Lower lobe of right lung (tissue), 2 donors: ENCODE data around the gene CACNA1C. TPM values are rescaled to one million over a fixed set of nuclear protein-coding genes. Genes with fewer than 3 reads are reported as not detected.

Source experiments
- ATAC-seq, 2 donors: fragments of 200-7000 bp; cut with Tn5 transposase; one replicate each; pipeline ENCODE4 v1.9.1; 2020 to 2022; ENCODE audit warnings: mild to moderate bottlenecking in 2 of 2, moderate library complexity in 2 of 2
- DNase-seq: peaks from one replicate; pipeline ENCODE4 v3.0.0-alpha.2; 2020
- H3K27ac ChIP-seq: fragments of 200-600 bp; one replicate; pipeline ENCODE4 v1.8.0; 2022
- H3K27me3 ChIP-seq: fragments of 200-600 bp; one replicate; pipeline ENCODE4 v1.8.0; 2022; ENCODE audit warnings: low read depth
- H3K36me3 ChIP-seq: fragments of 200-600 bp; one replicate; pipeline ENCODE4 v1.8.0; 2022; ENCODE audit warnings: mild to moderate bottlenecking
- H3K4me1 ChIP-seq: fragments of 200-600 bp; one replicate; pipeline ENCODE4 v1.8.0; 2022
- H3K4me3 ChIP-seq: fragments of 200-600 bp; one replicate; pipeline ENCODE4 v1.8.0; 2022; ENCODE audit warnings: mild to moderate bottlenecking
- H3K9me3 ChIP-seq: fragments of 200-600 bp; one replicate; pipeline ENCODE4 v1.8.0; 2022
- CTCF ChIP-seq: fragments of 200-600 bp; IDR thresholded peaks from one replicate; pipeline ENCODE4 v1.8.0; 2022; ENCODE audit warnings: antibody characterized with exemption, mild to moderate bottlenecking
- intact Hi-C: fragments of 100-400 bp; cut with DNase I; formaldehyde crosslinking; loops from one replicate; pipeline ENCODE4 v1.11.0; 2022
- total RNA-seq: library from RNA; stranded (reverse); fragmentation: NEBNext Ultra II Directional; extraction: Animal tissue kit (Norgen Biotek cat#: 25700); gene quantifications from one replicate; pipeline ENCODE4 v1.2.1, GENCODE V29; 2021
- donor health status: DM: no; HTN: yes; CAD: no; lungs with severe emphysema.

Gene CACNA1C
- total RNA-seq, 1 donor from 2014 or later: 8.4 TPM

- Histone ChIP-seq H3K27ac (no peak overlapping the region), H3K27me3 (no peaks in the 10 kb centered on the region), H3K9me3 (no peaks in the 10 kb centered on the region), H3K4me1 (peaks cover 15% of the 10 kb centered on the region), H3K4me3 (no peak overlapping the region), H3K36me3 (no peaks in the 10 kb centered on the region)
- no peak for TF ChIP-seq CTCF
- DNase-seq (no peak), ATAC-seq (no peak)
- intact Hi-C loops: no loop called here
Measured at GRCh38 chr12:2011643-2012607, 40.9 kb upstream of the CACNA1C start.

DNA sequence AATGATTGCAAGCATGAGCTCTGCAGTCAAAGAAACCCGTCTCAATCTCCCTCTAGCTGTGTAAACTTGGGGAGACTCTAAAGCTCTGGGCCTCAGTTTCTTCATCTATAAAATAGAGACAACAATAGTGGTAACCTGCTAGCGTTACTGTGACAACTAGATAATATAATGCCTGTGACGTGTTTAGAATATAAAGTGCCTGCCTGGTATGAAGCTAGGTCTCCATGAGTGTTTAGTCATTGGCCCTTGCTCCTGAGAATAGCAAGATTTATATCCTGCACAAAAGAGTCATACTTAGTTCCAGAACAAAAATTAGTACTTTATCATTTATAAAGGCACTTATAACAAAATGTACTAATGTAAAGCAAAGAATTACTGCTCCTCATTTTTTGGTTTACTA, 39.7 kb upstream of the CACNA1C start:
- DNase-seq (no peak), ATAC-seq (no peak)
- Histone ChIP-seq H3K27me3 (no peaks in the 10 kb centered on the region), H3K9me3 (no peaks in the 10 kb centered on the region), H3K36me3 (no peaks in the 10 kb centered on the region), H3K4me3 (no peak overlapping the region), H3K27ac (peak overlapping the region; percentile 62), H3K4me1 (peaks cover 23% of the 10 kb centered on the region)
- no peak for TF ChIP-seq CTCF
- intact Hi-C loops: no loop called here

- Histone ChIP-seq H3K27me3 (no peaks in the 10 kb centered on the region), H3K36me3 (no peaks in the 10 kb centered on the region), H3K4me3 (no peak overlapping the region), H3K27ac (peak overlapping the region; percentile 62), H3K9me3 (no peaks in the 10 kb centered on the region), H3K4me1 (peaks cover 27% of the 10 kb centered on the region)
- DNase-seq: no peak
- ATAC-seq: peak in 1 of 2 donors; percentile 52
- intact Hi-C loops: no loop called here
- peak; percentile 10 for TF ChIP-seq CTCF
Measured at GRCh38 chr12:2013527-2014223, 39.1 kb upstream of the CACNA1C start.

GRCh38 chr12:2014231-2014630, 38.6 kb upstream of the CACNA1C start:
- Histone ChIP-seq H3K4me1 (peaks cover 27% of the 10 kb centered on the region), H3K36me3 (no peaks in the 10 kb centered on the region), H3K9me3 (no peaks in the 10 kb centered on the region), H3K27me3 (no peaks in the 10 kb centered on the region), H3K4me3 (no peak overlapping the region), H3K27ac (peak overlapping the region; percentile 62)
- peak; percentile 1 for TF ChIP-seq CTCF
- no peak for DNase-seq
- no peak for ATAC-seq
- intact Hi-C loops: no loop called here

DNA sequence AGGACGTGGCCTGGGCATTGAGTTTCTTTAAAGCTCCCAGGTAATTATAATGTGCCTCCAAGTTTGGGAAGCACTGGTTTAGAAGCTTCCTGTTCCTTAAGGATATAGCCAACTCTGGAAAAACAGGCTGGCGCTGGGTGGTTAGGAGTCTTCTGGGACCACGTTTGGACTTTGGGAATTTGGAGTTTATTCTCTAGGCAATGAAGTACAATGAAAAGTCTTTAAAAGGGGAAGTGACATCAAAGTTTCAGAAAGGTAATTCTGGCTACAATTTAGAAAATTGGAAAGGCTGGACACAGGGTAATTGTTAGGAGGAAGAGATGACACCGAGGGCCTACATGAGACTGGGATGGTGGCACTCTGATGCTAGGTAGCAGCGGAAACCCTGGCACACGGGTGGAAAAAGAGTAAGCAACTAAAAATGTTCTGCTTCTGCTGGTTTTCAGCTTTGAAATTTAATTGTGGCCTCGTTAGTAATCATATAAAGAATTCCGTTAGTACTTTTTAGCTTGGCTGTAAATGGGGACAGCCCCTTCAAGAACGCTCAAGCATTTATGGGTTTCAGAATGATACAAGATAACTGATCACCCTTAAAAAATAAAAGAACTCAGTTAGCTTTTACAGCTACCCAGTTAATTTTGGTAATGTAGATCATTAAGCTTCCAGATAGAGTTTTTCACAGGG, 35.8 kb upstream of the CACNA1C start:
- ATAC-seq (no peak), DNase-seq (no peak)
- peaks cover 27% of the 10 kb centered on the region for H3K4me1 ChIP-seq
- H3K27ac ChIP-seq: no peak overlapping the region
- TF ChIP-seq CTCF: no peak
- no peaks in the 10 kb centered on the region for H3K36me3 ChIP-seq
- intact Hi-C loops: no loop called here
- H3K4me3 ChIP-seq: no peak overlapping the region
- H3K27me3 ChIP-seq: no peaks in the 10 kb centered on the region
- H3K9me3 ChIP-seq: no peaks in the 10 kb centered on the region
